K562 (cell line): ENCODE measurements around the gene ANKLE1. TPM values are rescaled to one million over a fixed set of nuclear protein-coding genes. Genes with fewer than 3 reads are reported as not detected.

Experiments
- ARID2 ChIP-seq: fragments of 450-650 bp; IDR thresholded peaks from 2 replicates; pipeline ENCODE4 v1.6.1; 2017; ENCODE audit warnings: antibody characterized with exemption, mild to moderate bottlenecking
- BRD9 ChIP-seq: fragments of 450-650 bp; IDR thresholded peaks from 2 replicates; pipeline ENCODE4 v1.6.1; 2018; ENCODE audit warnings: low read depth; ENCODE audit not compliant: partially characterized antibody
- CBFB ChIP-seq: sonication (generic); formaldehyde crosslinking; IDR thresholded peaks from 2 replicates; pipeline ENCODE4 v1.4.0; 2020; ENCODE audit warnings: mild to moderate bottlenecking, missing genetic modification reagents
- CXXC5 ChIP-seq: fragments of 250-450 bp; sonication (Bioruptor Pico); IDR thresholded peaks from 2 replicates; pipeline ENCODE4 v1.8.0; 2022; ENCODE audit warnings: inconsistent platforms, mild to moderate bottlenecking, moderate library complexity
- EHMT2 ChIP-seq: fragments of 450-650 bp; IDR thresholded peaks from 2 replicates; pipeline ENCODE4 v1.6.1; 2018; ENCODE audit warnings: antibody characterized with exemption
- ETS1 ChIP-seq: conservative IDR thresholded peaks from 2 replicates; pipeline ENCODE4 v1.6.1; 2011; ENCODE audit warnings: low read depth, mild to moderate bottlenecking, low read length; ENCODE audit not compliant: control insufficient read depth
- FOXA1 ChIP-seq: fragments of 450-650 bp; IDR thresholded peaks from 2 replicates; pipeline ENCODE4 v1.6.1; 2016; ENCODE audit warnings: mild to moderate bottlenecking, borderline replicate concordance
- FOXM1 ChIP-seq, 2 experiments: fragments of 450-650 bp in 1 of 2; sonication (generic) in 1 of 2; formaldehyde crosslinking in 1 of 2; IDR thresholded peaks; 2 replicates each; pipeline versions ENCODE4 v1.6.1 to v1.9.0; 2017 to 2022; ENCODE audit warnings: low read depth in 2 of 2, mild to moderate bottlenecking in 2 of 2, missing genetic modification reagents in 1 of 2, moderate library complexity in 1 of 2
- KLF10 ChIP-seq: fragments of 250-450 bp; sonication (Bioruptor Pico); IDR thresholded peaks from 2 replicates; pipeline ENCODE4 v1.6.1; 2021; ENCODE audit warnings: matching md5 sums
- MBD2 ChIP-seq: sonication (generic); IDR thresholded peaks from 2 replicates; pipeline ENCODE4 v1.6.1; 2016; ENCODE audit warnings: low read depth, borderline replicate concordance
- NR0B1 ChIP-seq: fragments of 450-650 bp; IDR thresholded peaks from one replicate; pipeline ENCODE4 v1.6.1; 2018; ENCODE audit warnings: mild to moderate bottlenecking, moderate library complexity; ENCODE audit not compliant: partially characterized antibody
- POLR2A ChIP-seq: fragments of 450-650 bp; conservative IDR thresholded peaks from 2 replicates; pipeline ENCODE4 v1.6.1; 2016
- PPARD ChIP-seq: fragments of 250-450 bp; sonication (Bioruptor Pico); IDR thresholded peaks from 2 replicates; pipeline ENCODE4 v1.8.0; 2022; ENCODE audit warnings: inconsistent platforms, mild to moderate bottlenecking, moderate library complexity
- SIRT6 ChIP-seq: IDR thresholded peaks from one replicate; pipeline ENCODE4 v1.6.1; 2012; ENCODE audit warnings: low read depth, mild to moderate bottlenecking, control low read depth, inconsistent platforms, low read length, moderate library complexity
- SP2 ChIP-seq: IDR thresholded peaks from 2 replicates; pipeline ENCODE4 v1.6.1; 2011; ENCODE audit warnings: mild to moderate bottlenecking, low read depth, low read length, moderate library complexity; ENCODE audit not compliant: poor library complexity, severe bottlenecking; ENCODE audit errors: extremely low read depth
- ZBTB8A ChIP-seq: fragments of 450-650 bp; IDR thresholded peaks from 2 replicates; pipeline ENCODE4 v1.6.1; 2018; ENCODE audit warnings: mild to moderate bottlenecking, moderate library complexity; ENCODE audit not compliant: partially characterized antibody
- ZNF232 ChIP-seq: sonication (generic); formaldehyde crosslinking; IDR thresholded peaks from 2 replicates; pipeline ENCODE4 v1.8.0; 2022; ENCODE audit warnings: mild to moderate bottlenecking, missing genetic modification reagents
- ZNF445 ChIP-seq: fragments of 250-450 bp; sonication (Bioruptor Pico); IDR thresholded peaks from 2 replicates; pipeline ENCODE4 v1.4.0; 2020; ENCODE audit warnings: low read depth, mild to moderate bottlenecking, moderate library complexity
- ZNF644 ChIP-seq: fragments of 200-800 bp; sonication (Bioruptor generic); IDR thresholded peaks from 2 replicates; pipeline ENCODE4 v1.6.1; 2016; ENCODE audit warnings: low read depth, missing genetic modification characterization, missing compliant biosample characterization
- polyA plus RNA-seq, 8 experiments: library from polyadenylated mRNA; depleted of rRNA in 4 of 8; stranded (reverse) in 5 of 8; unstranded in 3 of 8; fragments of >200 nt; fragmentation: Nextera tagmentation in 2 of 8; fragmentation: Illumina TruSeq in 1 of 8; extraction: Ambion mirVana in 2 of 8; extraction: Trizol in 1 of 8; gene quantifications; 2 replicates each; pipeline versions ENCODE4 v1.2.1 to v1.2.3, GENCODE V29; 2011 to 2014; ENCODE audit warnings: inconsistent platforms in 1 of 8, missing spikeins in 1 of 8
- total RNA-seq, 7 experiments: library from RNA; depleted of rRNA in 6 of 7; stranded (reverse); fragments of >200 nt in 6 of 7; fragmentation: Illumina TruSeq in 2 of 7; extraction: Trizol in 2 of 7; gene quantifications; 2 replicates each; pipeline versions ENCODE4 v1.2.1 to v1.2.3, GENCODE V29; 2011 to 2021; ENCODE audit warnings: low replicate concordance in 1 of 7
- TF ChIP-seq, protein P1 (sequence below): sonication (generic); formaldehyde crosslinking; IDR thresholded peaks from 2 replicates; pipeline ENCODE4 v1.8.0; 2023; ENCODE audit warnings: mild to moderate bottlenecking, missing genetic modification reagents
- TF ChIP-seq, protein P2 (sequence below), 2 experiments: IDR thresholded peaks; 2 replicates each; pipeline ENCODE4 v1.6.1; 2011; ENCODE audit warnings: borderline replicate concordance in 1 of 2, control low read depth in 1 of 2, low read depth in 1 of 2, low read length in 1 of 2, mild to moderate bottlenecking in 1 of 2, mixed read lengths in 1 of 2, moderate library complexity in 1 of 2; ENCODE audit not compliant: insufficient read depth in 1 of 2, insufficient read length in 1 of 2, poor library complexity in 1 of 2, severe bottlenecking in 1 of 2; ENCODE audit errors: extremely low read depth in 1 of 2
- TF ChIP-seq, protein P3 (sequence below): fragments of 250-450 bp; sonication (Bioruptor Pico); IDR thresholded peaks from 2 replicates; pipeline ENCODE4 v1.5.0; 2021

ANKLE1 gene
- total and polyA plus RNA-seq, 9 of the 15 experiments (the other 6 are each of a cell fraction or from before 2014, with no cell fraction given): 0.63 to 9.2 (median 2.9) TPM

DNA sequence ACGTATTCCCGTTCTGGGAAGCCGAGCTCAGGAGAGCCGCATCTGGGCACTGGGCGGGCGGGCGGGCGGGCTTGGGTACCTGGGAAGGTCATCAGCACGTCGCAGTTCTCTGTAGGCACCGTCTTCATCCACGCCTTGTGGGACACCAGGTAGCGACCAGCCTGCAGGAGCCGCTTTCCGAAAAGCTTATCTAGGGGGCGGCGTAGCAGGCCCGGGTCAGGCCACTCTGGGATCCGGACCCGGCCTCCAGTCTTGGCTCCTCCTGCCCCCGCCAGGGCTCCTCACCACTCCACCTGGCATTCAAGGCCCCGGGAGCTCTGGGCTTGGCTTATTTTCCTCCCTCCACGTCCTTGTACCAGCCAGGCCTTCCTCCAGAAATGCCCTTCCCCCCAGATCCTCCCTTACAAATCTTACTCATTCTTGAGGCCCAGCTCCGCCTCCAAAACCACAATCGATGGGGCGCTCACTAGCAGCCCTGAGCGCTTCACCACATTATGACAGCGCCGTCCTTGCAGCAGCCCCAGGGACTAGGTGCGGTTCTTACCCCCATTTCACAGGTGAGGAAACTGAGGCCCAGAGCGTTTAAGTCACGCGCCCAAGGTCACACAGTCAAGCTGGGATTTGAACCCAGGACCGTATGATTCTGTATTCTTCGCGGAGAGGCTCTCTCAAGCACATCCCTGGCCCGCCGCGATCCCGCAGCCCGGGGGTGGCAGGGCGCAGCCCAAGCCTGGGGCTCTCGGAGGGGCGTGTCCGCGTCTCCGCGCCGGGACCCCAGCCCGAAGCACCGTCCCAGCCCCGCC lies 52.1 kb downstream of the ANKLE1 start (continued):
- TF ChIP-seq, protein P1, sequence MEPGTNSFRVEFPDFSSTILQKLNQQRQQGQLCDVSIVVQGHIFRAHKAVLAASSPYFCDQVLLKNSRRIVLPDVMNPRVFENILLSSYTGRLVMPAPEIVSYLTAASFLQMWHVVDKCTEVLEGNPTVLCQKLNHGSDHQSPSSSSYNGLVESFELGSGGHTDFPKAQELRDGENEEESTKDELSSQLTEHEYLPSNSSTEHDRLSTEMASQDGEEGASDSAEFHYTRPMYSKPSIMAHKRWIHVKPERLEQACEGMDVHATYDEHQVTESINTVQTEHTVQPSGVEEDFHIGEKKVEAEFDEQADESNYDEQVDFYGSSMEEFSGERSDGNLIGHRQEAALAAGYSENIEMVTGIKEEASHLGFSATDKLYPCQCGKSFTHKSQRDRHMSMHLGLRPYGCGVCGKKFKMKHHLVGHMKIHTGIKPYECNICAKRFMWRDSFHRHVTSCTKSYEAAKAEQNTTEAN (CRISPR knock-in tag): no peak
- no peak for TF ChIP-seq KLF10 (CRISPR knock-in tag)
- TF ChIP-seq, protein P2, sequence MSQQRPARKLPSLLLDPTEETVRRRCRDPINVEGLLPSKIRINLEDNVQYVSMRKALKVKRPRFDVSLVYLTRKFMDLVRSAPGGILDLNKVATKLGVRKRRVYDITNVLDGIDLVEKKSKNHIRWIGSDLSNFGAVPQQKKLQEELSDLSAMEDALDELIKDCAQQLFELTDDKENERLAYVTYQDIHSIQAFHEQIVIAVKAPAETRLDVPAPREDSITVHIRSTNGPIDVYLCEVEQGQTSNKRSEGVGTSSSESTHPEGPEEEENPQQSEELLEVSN (IDR thresholded peaks at IDR 0.05; ENCODE audit: borderline replicate concordance in 1 of 2, extremely low read depth in 1 of 2, insufficient read depth in 1 of 2, insufficient read length in 1 of 2, low read depth in 1 of 2, low read length in 1 of 2, poor library complexity in 1 of 2, severe bottlenecking in 1 of 2): peak; percentile 4 to 26
- TF ChIP-seq ZBTB8A: no peak
- TF ChIP-seq PPARD (CRISPR knock-in tag): no peak
- TF ChIP-seq POLR2A: peak; percentile 49; the same call in 1 of the 2 replicates
- TF ChIP-seq ZNF232 (CRISPR knock-in tag): no peak
- no peak for TF ChIP-seq ARID2
- TF ChIP-seq, protein P3, sequence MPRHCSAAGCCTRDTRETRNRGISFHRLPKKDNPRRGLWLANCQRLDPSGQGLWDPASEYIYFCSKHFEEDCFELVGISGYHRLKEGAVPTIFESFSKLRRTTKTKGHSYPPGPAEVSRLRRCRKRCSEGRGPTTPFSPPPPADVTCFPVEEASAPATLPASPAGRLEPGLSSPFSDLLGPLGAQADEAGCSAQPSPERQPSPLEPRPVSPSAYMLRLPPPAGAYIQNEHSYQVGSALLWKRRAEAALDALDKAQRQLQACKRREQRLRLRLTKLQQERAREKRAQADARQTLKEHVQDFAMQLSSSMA (CRISPR knock-in tag): 0 out of 2 replicates have a peak, but pooled peaks have one; percentile 76
- TF ChIP-seq NR0B1: no peak
- no peak for TF ChIP-seq ZNF644 (tag)
- TF ChIP-seq FOXM1 (IDR thresholded peaks at IDR 0.05; ENCODE audit: low read depth): no peak
- peak; percentile 24; the same call in 1 of the 2 replicates for TF ChIP-seq FOXM1 (CRISPR knock-in tag; IDR thresholded peaks at IDR 0.05; ENCODE audit: low read depth)
- peak; percentile 41 for TF ChIP-seq SP2
- TF ChIP-seq BRD9: peak; percentile 64
- no peak for TF ChIP-seq MBD2
- TF ChIP-seq SIRT6: no peak
- no peak; the same call in 1 of the 2 replicates for TF ChIP-seq CXXC5 (CRISPR knock-in tag)
- no peak; the same call in 1 of the 2 replicates for TF ChIP-seq EHMT2
- no peak for TF ChIP-seq FOXA1
- TF ChIP-seq CBFB (CRISPR knock-in tag): peak; percentile 96
- no peak; the same call in 1 of the 2 replicates for TF ChIP-seq ETS1
- TF ChIP-seq ZNF445: no peak
